GM12891 (cell line): ENCODE data around the gene AIFM1.
A peak's percentile ranks its signal among the peaks of the same experiment; 100 is the strongest.

Source experiments
- DNase-seq: peaks from one replicate; pipeline ENCODE4 v3.0.0; 2011; ENCODE audit warnings: low spot score; ENCODE audit not compliant: insufficient read length
- FAIRE-seq: peaks from 2 replicates; lab custom pipeline; 2011; peaks lifted over from hg19 to GRCh38; lab: Jason Lieb, UNC
- PAX5 ChIP-seq: IDR thresholded peaks from 2 replicates; pipeline ENCODE4 v1.6.1; 2011; ENCODE audit warnings: low read length, moderate library complexity, mild to moderate bottlenecking; ENCODE audit not compliant: insufficient read depth, severe bottlenecking
- POLR2A ChIP-seq: IDR thresholded peaks from 2 replicates; pipeline ENCODE4 v1.6.1; 2011; ENCODE audit warnings: low read depth, low read length, control low read depth
- POLR2AphosphoS5 ChIP-seq: IDR thresholded peaks from 2 replicates; pipeline ENCODE4 v1.6.1; 2011; ENCODE audit warnings: low read depth, low read length, control low read depth
- POU2F2 ChIP-seq: IDR thresholded peaks from 2 replicates; pipeline ENCODE4 v1.6.1; 2011; ENCODE audit warnings: low read depth, mild to moderate bottlenecking, control low read depth, low read length, moderate library complexity
- SPI1 ChIP-seq: IDR thresholded peaks from 2 replicates; pipeline ENCODE4 v1.6.1; 2011; ENCODE audit warnings: low read depth, low read length, control low read depth
- TAF1 ChIP-seq: IDR thresholded peaks from 2 replicates; pipeline ENCODE4 v1.6.1; 2011; ENCODE audit warnings: low read depth, low read length, control low read depth

The AIFM1 gene

DNA sequence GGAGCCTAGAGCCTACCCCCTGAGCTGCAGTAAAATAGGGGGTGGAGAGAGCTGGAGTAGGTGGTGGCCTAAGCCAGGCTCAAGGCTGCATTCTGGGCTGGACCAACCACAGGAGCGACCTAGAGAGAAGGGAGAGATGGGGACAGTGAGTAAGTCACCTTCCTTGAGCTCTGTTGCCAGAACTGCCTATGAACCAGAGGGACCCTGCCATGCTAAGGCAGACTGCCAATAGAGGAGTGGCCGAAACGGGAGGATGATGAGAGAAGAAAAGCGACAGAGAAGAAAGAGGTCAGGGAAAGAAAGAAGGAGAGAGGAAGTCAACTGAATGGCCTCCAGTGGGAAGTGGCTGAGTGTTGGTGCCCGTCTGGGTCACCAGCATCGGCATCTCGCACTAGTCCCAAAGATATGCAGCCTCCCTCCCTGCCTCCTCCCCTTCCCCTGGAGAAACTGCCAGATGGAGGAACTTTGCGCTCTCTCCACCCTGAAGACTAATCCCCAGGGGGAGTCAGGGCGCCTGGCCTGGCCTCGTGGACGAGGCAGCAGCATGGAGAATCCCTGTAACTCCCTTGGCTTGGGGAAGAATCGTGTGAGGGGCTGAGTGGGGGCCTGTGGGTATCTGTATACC is 84.1 kb downstream of the AIFM1 start:
- TF ChIP-seq POLR2A (no peak), SPI1 (no peak), TAF1 (no peak), PAX5 (no peak), POU2F2 (no peak), POLR2AphosphoS5 (no peak)
- no peak for FAIRE-seq
- no peak for DNase-seq

DNA sequence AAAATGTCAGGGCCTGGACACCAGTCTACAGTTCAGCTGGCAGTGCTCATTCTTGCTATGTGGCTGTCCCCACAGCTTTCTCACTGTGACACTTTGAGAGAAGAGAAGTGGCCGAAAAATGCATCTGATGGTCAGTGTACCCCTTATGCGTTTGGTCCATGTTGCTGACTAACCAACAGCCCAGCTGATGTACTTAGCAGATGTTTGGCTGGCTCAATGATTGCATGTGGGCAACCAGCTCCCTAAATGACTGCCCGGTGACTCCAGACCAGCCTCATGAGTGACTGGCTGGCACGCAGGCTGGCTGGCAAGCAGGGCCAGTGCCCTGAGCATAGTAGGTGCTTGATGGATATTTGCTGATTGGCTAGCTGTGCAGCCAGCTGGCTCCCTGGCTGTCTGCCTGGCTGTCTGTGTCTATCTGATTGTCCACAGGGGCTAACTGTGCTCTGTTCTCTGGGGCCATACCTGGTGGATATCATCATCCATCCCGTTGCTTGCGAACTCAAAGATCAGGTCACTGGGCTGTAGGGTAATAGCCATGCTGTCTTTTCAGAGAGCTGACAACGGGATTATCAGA is 84.8 kb downstream of the AIFM1 start:
- no peak for DNase-seq
- TF ChIP-seq POLR2AphosphoS5 = no peak
- no peak for TF ChIP-seq PAX5
- no peak for TF ChIP-seq POU2F2
- TF ChIP-seq SPI1 = no peak
- TF ChIP-seq TAF1 = no peak
- no peak for TF ChIP-seq POLR2A
- peak; percentile 68 for FAIRE-seq

DNA sequence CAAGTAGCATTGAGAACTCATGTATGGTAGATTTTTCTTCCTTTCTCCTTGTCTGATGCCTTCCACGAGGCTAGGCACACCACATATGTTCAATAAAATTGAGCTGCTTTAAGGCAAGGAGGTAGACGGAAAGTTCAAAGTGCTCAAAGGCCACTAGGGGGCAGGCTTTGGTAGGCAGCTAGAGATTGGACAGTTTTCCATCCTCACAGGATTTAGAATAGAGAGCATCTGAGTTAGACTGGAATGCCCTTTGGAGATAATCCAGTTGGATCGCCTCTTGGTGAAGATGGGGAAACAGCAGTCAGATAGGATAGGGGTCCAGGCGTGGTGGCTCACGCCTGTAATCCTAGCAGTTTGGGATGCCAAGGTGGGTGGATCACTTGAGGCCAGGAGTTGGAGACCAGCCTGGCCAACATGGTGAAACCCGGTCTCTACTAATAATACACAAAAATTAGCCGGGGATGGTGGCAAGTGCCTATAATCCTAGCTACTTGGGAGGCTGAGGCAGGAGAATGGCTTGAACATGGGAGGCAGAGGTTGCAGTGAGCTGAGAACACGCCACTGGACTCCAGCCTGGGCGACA is 85.7 kb downstream of the AIFM1 start:
- TF ChIP-seq SPI1 (no peak), PAX5 (no peak), TAF1 (no peak), POLR2A (no peak)
- no peak for DNase-seq
- FAIRE-seq = peak; percentile 79
